ENCODE measurements around the gene CNPY1.

- no peak for TF ChIP-seq CTCF (IDR thresholded peaks at IDR 0.05)
- no peak for TF ChIP-seq POLR2A (IDR thresholded peaks at IDR 0.05)
Measured at GRCh38 chr7:155585951-155586350, 39.6 kb upstream of the CNPY1 start.

All from thyroid gland (tissue), 4 donors.